Thyroid gland (tissue), 4 donors: Measurements from ENCODE around the gene ZBTB7C. TPM values are rescaled to one million over a fixed set of nuclear protein-coding genes. Genes with fewer than 3 reads are reported as not detected.

Experiments used
- DNase-seq, 2 donors: peaks; one replicate each; pipeline ENCODE4 v3.0.0-alpha.2; 2019
- H3K27ac ChIP-seq, 3 donors: fragments of 200-600 bp; sonication (generic); 1 replicate in 2 of 3; 2 replicates in 1 of 3; pipeline ENCODE4 v1.5.1; 2016 to 2019; ENCODE audit warnings: mild to moderate bottlenecking in 1 of 3, moderate library complexity in 1 of 3
- H3K27me3 ChIP-seq: fragments of 200-600 bp; sonication (generic); one replicate; pipeline ENCODE4 v1.5.1; 2019
- H3K36me3 ChIP-seq, 2 donors: fragments of 200-600 bp; sonication (generic); one replicate each; pipeline ENCODE4 v1.5.1; 2016 to 2019
- H3K4me1 ChIP-seq, 2 donors: fragments of 200-600 bp; sonication (generic); one replicate each; pipeline ENCODE4 v1.5.1; 2017 to 2019
- H3K4me3 ChIP-seq, 3 donors: fragments of 200-600 bp; sonication (generic); replicated peaks in 1 of 3; 1 replicate in 2 of 3; 2 replicates in 1 of 3; pipeline ENCODE4 v1.5.1; 2016; ENCODE audit warnings: mild to moderate bottlenecking in 1 of 3
- H3K9me3 ChIP-seq: fragments of 200-600 bp; sonication (generic); one replicate; pipeline ENCODE4 v1.5.1; 2017
- POLR2A ChIP-seq, 2 donors: fragments of 450-650 bp; IDR thresholded peaks; one replicate each; pipeline ENCODE4 v1.6.1; 2017; ENCODE audit warnings: antibody characterized with exemption in 2 of 2, mild to moderate bottlenecking in 2 of 2, moderate library complexity in 1 of 2
- WGBS, 2 donors: methylation state at CpG; one replicate each; pipeline ENCODE4 v1.1.5; 2017; 5-methylcytosine and 5-hydroxymethylcytosine counted together
- intact Hi-C: fragments of 100-400 bp; cut with DNase I; formaldehyde crosslinking; loops from one replicate; pipeline ENCODE4 v1.15.1; 2023
- total RNA-seq, 4 donors: library from RNA; depleted of rRNA; stranded (reverse); fragments of >200 nt; gene quantifications; one replicate each; pipeline ENCODE4 v1.2.3, GENCODE V29; 2016
- TF ChIP-seq, protein P1 (sequence below), 6 experiments: fragments of 200-600 bp in 3 of 6; fragments of 450-650 bp in 3 of 6; sonication (generic) in 3 of 6; IDR thresholded peaks; one replicate each; pipeline ENCODE4 v1.5.1; 2016 to 2019; ENCODE audit warnings: antibody characterized with exemption in 6 of 6, mild to moderate bottlenecking in 2 of 6, inconsistent platforms in 1 of 6, moderate library complexity in 1 of 6

ZBTB7C gene
- total RNA-seq, 4 donors from 2014 or later = 41.7 to 66.7 (median 49.5) TPM

DNA sequence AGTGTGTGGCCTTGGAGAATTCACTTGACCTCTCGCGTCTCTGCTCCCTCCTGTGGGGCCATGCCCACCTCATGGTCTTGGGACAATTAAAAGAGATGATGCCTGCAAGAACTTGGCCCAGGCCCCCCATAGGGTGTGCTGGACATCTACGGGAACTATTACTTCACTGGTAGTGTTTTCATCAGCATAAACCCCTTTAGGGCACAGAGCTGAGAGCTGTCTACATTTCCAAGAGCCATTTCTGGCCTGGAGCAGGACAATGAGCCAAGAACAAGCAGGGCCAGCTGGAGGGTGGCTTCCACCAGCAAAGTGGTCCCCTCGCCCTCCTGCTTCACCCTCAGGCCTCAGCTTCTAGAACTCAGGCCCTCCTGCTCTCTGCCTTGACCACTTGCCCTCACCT, 232.3 kb downstream of the ZBTB7C start:
- TF ChIP-seq POLR2A (IDR thresholded peaks at IDR 0.05) = no peak
- TF ChIP-seq, protein P1, sequence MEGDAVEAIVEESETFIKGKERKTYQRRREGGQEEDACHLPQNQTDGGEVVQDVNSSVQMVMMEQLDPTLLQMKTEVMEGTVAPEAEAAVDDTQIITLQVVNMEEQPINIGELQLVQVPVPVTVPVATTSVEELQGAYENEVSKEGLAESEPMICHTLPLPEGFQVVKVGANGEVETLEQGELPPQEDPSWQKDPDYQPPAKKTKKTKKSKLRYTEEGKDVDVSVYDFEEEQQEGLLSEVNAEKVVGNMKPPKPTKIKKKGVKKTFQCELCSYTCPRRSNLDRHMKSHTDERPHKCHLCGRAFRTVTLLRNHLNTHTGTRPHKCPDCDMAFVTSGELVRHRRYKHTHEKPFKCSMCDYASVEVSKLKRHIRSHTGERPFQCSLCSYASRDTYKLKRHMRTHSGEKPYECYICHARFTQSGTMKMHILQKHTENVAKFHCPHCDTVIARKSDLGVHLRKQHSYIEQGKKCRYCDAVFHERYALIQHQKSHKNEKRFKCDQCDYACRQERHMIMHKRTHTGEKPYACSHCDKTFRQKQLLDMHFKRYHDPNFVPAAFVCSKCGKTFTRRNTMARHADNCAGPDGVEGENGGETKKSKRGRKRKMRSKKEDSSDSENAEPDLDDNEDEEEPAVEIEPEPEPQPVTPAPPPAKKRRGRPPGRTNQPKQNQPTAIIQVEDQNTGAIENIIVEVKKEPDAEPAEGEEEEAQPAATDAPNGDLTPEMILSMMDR (IDR thresholded peaks at IDR 0.05) = no peak
- WGBS, 2 donors = 88 to 96% methylated on average over 4 of the region's 4 CpGs

DNA sequence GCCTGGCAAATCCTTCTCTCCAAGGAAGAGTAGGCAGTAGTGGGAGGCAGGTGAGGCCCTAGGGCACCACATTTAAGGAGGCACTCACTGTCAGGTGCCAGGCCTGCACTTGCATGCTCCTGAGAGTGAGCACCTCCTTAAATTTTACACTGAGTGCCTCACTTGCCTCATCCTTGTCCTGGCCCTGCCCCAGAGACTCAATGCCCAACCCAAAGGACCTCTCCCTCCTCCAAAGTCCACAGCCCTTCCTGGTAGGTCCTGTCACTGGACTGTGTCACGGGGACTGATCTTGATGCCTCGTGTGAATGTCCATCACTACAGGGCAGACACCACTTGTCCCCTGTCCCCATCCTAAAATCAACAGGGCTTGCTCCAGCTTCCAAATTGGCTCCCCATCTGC, 235.6 kb downstream of the ZBTB7C start:
- Histone ChIP-seq H3K36me3 (no peaks in the 10 kb centered on the region), H3K4me3 (no peak overlapping the region), H3K27ac (no peak overlapping the region), H3K4me1 (peaks cover 7 to 8% of the 10 kb centered on the region in 2 donors), H3K9me3 (no peaks in the 10 kb centered on the region), H3K27me3 (no peaks in the 10 kb centered on the region)
- 82 to 93% methylated on average over 2 of the region's 2 CpGs for WGBS, 2 donors
- DNase-seq = no peak
- TF ChIP-seq POLR2A (IDR thresholded peaks at IDR 0.05) = no peak
- TF ChIP-seq, protein P1 (IDR thresholded peaks at IDR 0.05) = no peak
- intact Hi-C loops = no loop called here

More for the DNA sequence above, 232.3 kb downstream of the ZBTB7C start:
- Histone ChIP-seq H3K4me3 (no peak overlapping the region), H3K9me3 (no peaks in the 10 kb centered on the region), H3K4me1 (no peaks in the 10 kb centered on the region), H3K27ac (no peak overlapping the region), H3K27me3 (no peaks in the 10 kb centered on the region), H3K36me3 (no peaks in the 10 kb centered on the region)
- intact Hi-C loops = no loop called here
- DNase-seq = no peak

DNA sequence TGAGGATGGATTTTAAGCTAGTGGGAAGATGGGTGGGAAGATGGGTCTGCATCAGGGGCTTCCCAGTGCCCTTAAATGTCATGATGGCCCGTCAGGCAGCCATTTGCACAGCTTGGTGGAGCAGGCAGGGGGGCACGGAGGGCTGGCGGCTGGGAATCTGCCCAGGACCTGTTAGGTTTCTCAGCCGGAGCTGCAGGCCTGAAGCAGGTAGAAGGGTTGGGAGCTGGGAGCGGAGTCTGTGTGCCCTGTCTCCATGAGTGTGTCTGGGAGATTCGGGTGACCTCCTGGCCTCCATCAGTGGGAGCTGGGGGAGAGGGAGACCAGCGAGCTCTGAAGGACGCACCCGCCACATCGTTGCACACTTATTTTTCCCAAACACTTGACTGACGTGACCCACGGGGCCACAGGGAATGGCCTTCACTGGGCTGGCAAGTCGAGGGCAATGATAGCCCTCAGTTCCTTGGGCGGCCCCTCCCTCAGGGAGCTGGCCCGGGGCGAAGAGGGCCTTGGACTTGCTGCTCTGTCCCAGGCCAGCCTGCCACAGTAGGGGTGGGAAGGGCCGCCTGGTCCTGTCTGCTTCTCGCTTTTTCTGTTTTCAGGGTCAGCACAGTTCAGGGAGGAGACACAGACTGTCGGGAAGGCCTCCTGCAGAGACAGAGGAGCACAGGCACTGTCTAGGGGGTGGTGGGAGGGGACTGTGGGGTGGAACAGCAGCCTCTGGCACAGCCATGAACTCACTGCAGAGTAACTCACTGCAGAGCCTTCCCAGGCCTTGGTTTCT, 236.8 kb downstream of the ZBTB7C start:
- WGBS, 2 donors = 91 to 93% methylated on average over 18 of the region's 19 CpGs
- Histone ChIP-seq H3K36me3 (no peaks in the 10 kb centered on the region), H3K27ac (no peak overlapping the region), H3K9me3 (no peaks in the 10 kb centered on the region), H3K4me1 (peaks cover 16 to 18% of the 10 kb centered on the region in 2 donors), H3K27me3 (no peaks in the 10 kb centered on the region), H3K4me3 (no peak overlapping the region)
- intact Hi-C loops = no loop called here
- TF ChIP-seq POLR2A (IDR thresholded peaks at IDR 0.05) = no peak
- TF ChIP-seq, protein P1 (IDR thresholded peaks at IDR 0.05) = no peak
- no peak for DNase-seq

DNA sequence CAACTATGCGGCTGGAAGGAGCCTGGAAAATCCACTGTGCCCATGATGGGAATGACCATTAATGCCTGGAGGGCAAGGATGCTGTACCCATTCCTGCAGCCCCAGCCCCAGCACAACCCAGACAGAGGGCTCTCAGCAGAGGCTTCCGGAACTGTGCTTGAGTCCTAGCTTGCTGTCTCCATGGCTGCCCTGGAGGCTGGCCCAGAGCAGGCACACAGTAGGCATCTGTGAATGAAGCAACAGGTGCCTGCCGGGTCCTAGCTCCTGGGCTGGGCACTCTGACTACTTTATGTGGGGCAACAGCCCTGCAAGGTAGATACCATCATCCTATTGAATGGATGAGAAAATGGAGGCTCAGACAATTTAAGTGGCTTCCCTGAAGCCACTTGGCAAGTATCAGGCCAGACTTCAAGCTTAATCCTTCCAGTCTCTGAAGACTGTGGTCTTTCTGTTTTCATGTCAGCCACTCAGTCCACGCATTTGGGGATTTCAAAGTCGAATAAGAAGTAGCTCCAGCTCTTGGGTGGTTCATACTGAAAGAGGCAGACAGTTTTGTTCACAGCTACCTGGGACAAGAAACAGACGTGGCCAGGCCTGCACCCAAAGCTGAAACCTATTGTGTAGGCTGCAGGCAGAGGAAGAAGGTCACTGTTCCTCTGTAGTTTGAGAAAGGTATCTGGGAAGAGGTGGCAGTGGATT, 237.5 kb downstream of the ZBTB7C start:
- intact Hi-C loops = no loop called here
- WGBS, 2 donors = 90 to 93% methylated on average over 4 to 5 of the region's 6 CpGs
- no peaks in the 10 kb centered on the region for H3K27me3 ChIP-seq

More for the DNA sequence above, 237.5 kb downstream of the ZBTB7C start:
- TF ChIP-seq, protein P1 (IDR thresholded peaks at IDR 0.05) = no peak
- no peak for TF ChIP-seq POLR2A (IDR thresholded peaks at IDR 0.05)
- no peak for DNase-seq
- Histone ChIP-seq H3K27ac (no peak overlapping the region), H3K4me1 (peaks cover 16 to 25% of the 10 kb centered on the region in 2 donors), H3K36me3 (no peaks in the 10 kb centered on the region), H3K4me3 (no peak overlapping the region), H3K9me3 (no peaks in the 10 kb centered on the region)
